Stimulated activated effector memory CD8-positive, alpha-beta T cell treated with anti-CD3 and anti-CD28 coated beads, Interleukin-12 subunit alpha, Interleukin-12 subunit beta, amount 100 ng/mL, for 72 hours (primary cell): ENCODE results near the gene MINDY4B.
"Not testable (repeated sequence)": the region's sequence is repeated elsewhere in the genome, so short reads cannot be mapped to it uniquely, and the experiment has no call there.

ENCODE experiments used
- ATAC-seq: fragments of 150-1000 bp; cut with Tn5 transposase; 2 replicates; pipeline ENCODE4 v1.10.0; 2021
- DNase-seq, 2 donors: peaks; one replicate each; pipeline ENCODE4 v3.0.0; 2021 to 2022; ENCODE audit warnings: low spot score in 2 of 2
- H3K27ac Mint-ChIP-seq: one replicate; pipeline ENCODE4 v1.8.0; 2022; ENCODE audit warnings: mild to moderate bottlenecking, mixed read lengths
- H3K36me3 Mint-ChIP-seq: one replicate; pipeline ENCODE4 v1.8.0; 2022; ENCODE audit warnings: mild to moderate bottlenecking, mixed read lengths
- H3K4me1 Mint-ChIP-seq: one replicate; pipeline ENCODE4 v1.8.0; 2022; ENCODE audit warnings: mixed read lengths
- H3K4me3 Mint-ChIP-seq: one replicate; pipeline ENCODE4 v1.8.0; 2022; ENCODE audit warnings: mild to moderate bottlenecking, mixed read lengths
- H3K9me3 Mint-ChIP-seq: one replicate; pipeline ENCODE4 v1.8.0; 2022; ENCODE audit warnings: mixed read lengths

Gene MINDY4B

DNA sequence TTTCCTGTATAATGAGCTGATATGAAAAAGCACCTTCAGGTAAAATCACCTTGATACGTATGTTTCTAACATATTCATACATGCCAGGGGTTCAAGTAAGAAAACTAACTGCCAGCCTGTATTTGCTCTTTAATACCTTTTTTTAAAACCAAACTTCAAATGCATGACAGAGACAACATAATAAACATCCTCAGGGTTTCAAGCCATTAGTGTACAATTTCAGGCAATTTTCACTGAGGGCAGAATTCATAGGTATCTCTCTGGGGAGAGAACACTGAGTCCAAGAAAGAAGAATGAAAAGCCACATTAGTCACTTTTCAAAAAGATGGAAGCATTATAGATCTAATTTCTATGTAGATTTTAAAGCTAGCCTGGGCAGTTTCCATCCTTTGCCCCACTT lies 26.9 kb downstream of the MINDY4B start:
- H3K4me3 Mint-ChIP-seq: no peak overlapping the region
- no peaks in the 10 kb centered on the region for H3K9me3 Mint-ChIP-seq
- H3K4me1 Mint-ChIP-seq: no peaks in the 10 kb centered on the region
- no peaks in the 10 kb centered on the region for H3K36me3 Mint-ChIP-seq
- no peak overlapping the region for H3K27ac Mint-ChIP-seq
- DNase-seq (no peak), ATAC-seq (no peak)

DNA sequence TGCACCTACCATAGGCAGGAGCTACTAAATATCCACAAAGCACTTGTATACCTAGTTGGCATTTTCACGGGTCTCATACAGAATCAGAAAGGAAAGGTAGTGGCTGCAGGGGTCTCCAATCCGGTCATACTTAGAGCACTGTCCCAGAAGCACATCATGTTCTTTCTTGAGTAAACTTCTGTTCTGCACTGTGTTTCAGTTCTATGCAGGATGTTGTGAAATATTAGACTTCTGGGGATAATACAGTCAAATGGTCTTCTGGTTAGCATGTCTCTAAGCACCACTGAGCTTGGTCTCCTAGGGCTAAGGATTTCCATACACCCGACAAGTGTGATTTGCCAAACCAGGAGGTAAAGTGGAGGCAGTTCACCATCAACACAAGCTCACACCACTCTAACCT lies 27.9 kb downstream of the MINDY4B start:
- H3K27ac Mint-ChIP-seq: no peak overlapping the region
- H3K4me3 Mint-ChIP-seq: no peak overlapping the region
- ATAC-seq (no peak), DNase-seq (no peak)
- H3K36me3 Mint-ChIP-seq: no peaks in the 10 kb centered on the region
- H3K4me1 Mint-ChIP-seq: no peaks in the 10 kb centered on the region
- no peaks in the 10 kb centered on the region for H3K9me3 Mint-ChIP-seq

GRCh38 chr3:150876611-150877265 lies 28.5 kb downstream of the MINDY4B start:
- ATAC-seq: no peak
- H3K27ac Mint-ChIP-seq: no peak overlapping the region
- H3K9me3 Mint-ChIP-seq: no peaks in the 10 kb centered on the region
- H3K4me1 Mint-ChIP-seq: no peaks in the 10 kb centered on the region
- no peak overlapping the region for H3K4me3 Mint-ChIP-seq
- H3K36me3 Mint-ChIP-seq: no peaks in the 10 kb centered on the region
- no peak for DNase-seq

DNA sequence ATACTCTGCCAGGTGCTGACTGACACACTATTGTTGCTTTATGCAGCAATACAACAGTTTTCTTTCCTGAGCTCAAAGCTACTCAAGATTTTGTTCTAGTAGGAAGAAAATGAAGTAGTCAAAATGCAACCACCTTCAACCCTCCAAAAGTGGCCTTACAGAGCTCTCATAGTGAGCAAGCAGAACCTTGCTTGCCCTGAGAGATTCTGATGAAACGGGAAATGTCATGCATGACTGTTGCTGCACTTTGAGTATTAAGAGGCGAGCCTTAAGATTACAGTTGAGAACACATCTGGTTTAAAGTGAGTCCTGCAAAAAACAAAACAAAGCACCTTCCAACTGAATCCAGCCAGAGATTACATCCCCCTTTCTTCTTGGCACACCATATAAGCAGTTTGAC lies 29.7 kb downstream of the MINDY4B start:
- Mint-ChIP-seq H3K27ac (no peak overlapping the region), H3K36me3 (no peaks in the 10 kb centered on the region), H3K4me1 (no peaks in the 10 kb centered on the region), H3K9me3 (no peaks in the 10 kb centered on the region), H3K4me3 (no peak overlapping the region)
- DNase-seq (peak in 1 of 2 donors; percentile 54), ATAC-seq (peak; percentile 88)

DNA sequence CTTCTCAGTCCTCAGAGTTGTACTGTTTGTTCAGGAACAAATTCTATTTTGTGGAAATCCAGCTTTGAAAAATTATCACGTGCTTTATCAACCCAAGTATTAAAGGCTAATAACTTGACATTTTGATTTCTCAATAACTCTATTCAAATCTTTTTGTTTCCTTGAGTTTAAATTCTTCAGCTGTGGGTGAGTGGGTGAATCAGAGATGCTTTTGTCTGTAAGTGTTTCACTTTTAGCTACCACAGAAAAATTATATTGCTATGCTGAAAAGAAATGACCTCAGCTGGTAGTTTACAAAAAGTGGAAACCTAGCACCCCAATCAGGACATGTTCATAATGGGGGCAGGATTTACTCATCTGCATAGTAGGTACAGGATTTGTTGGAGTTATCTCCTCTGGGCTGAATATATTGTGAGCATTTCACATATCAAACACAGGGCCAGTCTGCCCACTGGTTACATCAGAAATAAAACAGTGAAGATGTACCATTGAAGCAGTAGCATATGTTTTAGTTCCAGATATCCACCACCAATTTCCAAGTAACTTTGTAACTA lies 30.5 kb downstream of the MINDY4B start:
- Mint-ChIP-seq H3K36me3 (no peaks in the 10 kb centered on the region), H3K4me1 (no peaks in the 10 kb centered on the region), H3K4me3 (no peak overlapping the region), H3K9me3 (no peaks in the 10 kb centered on the region), H3K27ac (no peak overlapping the region)
- DNase-seq: no peak
- ATAC-seq: peak; percentile 65

DNA sequence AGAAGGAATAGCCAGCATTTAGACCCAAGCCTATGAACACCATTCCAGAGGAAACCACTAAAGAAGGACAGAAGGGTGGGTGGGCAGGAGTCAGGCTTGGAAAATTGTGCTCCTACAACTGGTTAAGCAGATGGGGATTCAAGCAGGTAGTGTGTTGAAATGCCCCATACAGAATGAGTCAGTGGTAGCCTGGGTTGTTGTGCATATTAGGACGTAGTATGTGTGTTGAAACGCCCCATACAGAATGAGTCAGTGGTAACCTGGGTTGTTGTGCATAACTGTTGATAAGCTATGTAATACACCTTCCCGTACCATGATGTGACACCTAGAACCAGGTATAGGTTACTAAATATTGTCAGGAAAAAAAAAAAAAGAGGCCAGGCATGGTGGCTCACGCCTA lies 34.0 kb downstream of the MINDY4B start:
- Mint-ChIP-seq H3K36me3 (no peaks in the 10 kb centered on the region), H3K9me3 (no peaks in the 10 kb centered on the region)

DNA sequence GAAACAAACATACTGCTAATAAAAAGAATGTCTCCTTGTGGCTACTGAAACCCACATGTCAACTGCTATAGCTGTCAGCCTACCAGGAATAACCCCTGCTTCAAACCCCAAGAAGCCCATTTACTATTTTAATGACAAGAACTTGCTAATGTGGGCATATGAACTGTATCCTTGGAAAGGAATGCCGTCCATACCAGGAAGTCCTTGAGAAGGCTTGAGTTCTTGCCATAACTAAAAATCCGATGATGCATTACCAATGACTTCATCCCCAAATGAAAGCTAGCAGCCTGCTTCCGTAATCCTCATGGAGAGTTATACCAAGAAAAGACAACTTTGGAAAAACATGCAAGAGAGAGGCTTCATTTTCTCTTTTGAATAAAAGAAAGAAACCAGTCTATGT lies 34.8 kb downstream of the MINDY4B start:
- Mint-ChIP-seq H3K27ac (no peak overlapping the region), H3K36me3 (no peaks in the 10 kb centered on the region), H3K4me1 (peaks cover under 1% of the 10 kb centered on the region), H3K4me3 (no peak overlapping the region), H3K9me3 (no peaks in the 10 kb centered on the region)
- DNase-seq: no peak
- no peak for ATAC-seq

More for the DNA sequence above, 34.0 kb downstream of the MINDY4B start:
- ATAC-seq (peak; percentile 27), DNase-seq (no peak)
- Mint-ChIP-seq H3K27ac (no peak overlapping the region), H3K4me1 (no peaks in the 10 kb centered on the region), H3K4me3 (no peak overlapping the region)

- no peak for ATAC-seq
- Mint-ChIP-seq H3K4me1 (peaks cover 12% of the 10 kb centered on the region), H3K27ac (no peak overlapping the region), H3K36me3 (no peaks in the 10 kb centered on the region), H3K9me3 (no peaks in the 10 kb centered on the region), H3K4me3 (no peak overlapping the region)
- DNase-seq: no peak
These were observed 37.0 kb downstream of the MINDY4B start for GRCh38 chr3:150868282-150868681.

GRCh38 chr3:150867434-150867833 lies 37.8 kb downstream of the MINDY4B start:
- no peaks in the 10 kb centered on the region for H3K36me3 Mint-ChIP-seq
- DNase-seq: no peak
- no peak overlapping the region for H3K4me3 Mint-ChIP-seq
- no peak for ATAC-seq
- H3K9me3 Mint-ChIP-seq: no peaks in the 10 kb centered on the region
- H3K4me1 Mint-ChIP-seq: peaks cover 12% of the 10 kb centered on the region
- no peak overlapping the region for H3K27ac Mint-ChIP-seq

GRCh38 chr3:150863921-150864320 lies 41.3 kb downstream of the MINDY4B start:
- H3K27ac Mint-ChIP-seq, H3K36me3 Mint-ChIP-seq, H3K9me3 Mint-ChIP-seq, H3K4me3 Mint-ChIP-seq, DNase-seq: not testable (repeated sequence)
- peaks cover 12% of the 10 kb centered on the region for H3K4me1 Mint-ChIP-seq
- peak; percentile 72 for ATAC-seq

- H3K36me3 Mint-ChIP-seq: no peaks in the 10 kb centered on the region
- no peak overlapping the region for H3K27ac Mint-ChIP-seq
- peaks cover 12% of the 10 kb centered on the region for H3K4me1 Mint-ChIP-seq
- no peaks in the 10 kb centered on the region for H3K9me3 Mint-ChIP-seq
- DNase-seq (no peak), ATAC-seq (no peak)
- no peak overlapping the region for H3K4me3 Mint-ChIP-seq
These were observed 43.4 kb downstream of the MINDY4B start for GRCh38 chr3:150861851-150862250.

GRCh38 chr3:150857936-150858335 lies 47.3 kb downstream of the MINDY4B start:
- H3K27ac Mint-ChIP-seq, H3K4me3 Mint-ChIP-seq, H3K9me3 Mint-ChIP-seq, H3K4me1 Mint-ChIP-seq, H3K36me3 Mint-ChIP-seq, ATAC-seq, DNase-seq: not testable (repeated sequence)

- no peaks in the 10 kb centered on the region for H3K9me3 Mint-ChIP-seq
- DNase-seq: no peak
- ATAC-seq: no peak
- H3K4me1 Mint-ChIP-seq: no peaks in the 10 kb centered on the region
- no peak overlapping the region for H3K4me3 Mint-ChIP-seq
- H3K27ac Mint-ChIP-seq: no peak overlapping the region
- H3K36me3 Mint-ChIP-seq: no peaks in the 10 kb centered on the region
These were observed 55.0 kb downstream of the MINDY4B start for GRCh38 chr3:150850191-150850590.

GRCh38 chr3:150848864-150849263 lies 56.4 kb downstream of the MINDY4B start:
- no peaks in the 10 kb centered on the region for H3K36me3 Mint-ChIP-seq
- no peak overlapping the region for H3K27ac Mint-ChIP-seq
- H3K9me3 Mint-ChIP-seq: no peaks in the 10 kb centered on the region
- no peak overlapping the region for H3K4me3 Mint-ChIP-seq
- H3K4me1 Mint-ChIP-seq: no peaks in the 10 kb centered on the region
- DNase-seq: no peak
- ATAC-seq: no peak

DNA sequence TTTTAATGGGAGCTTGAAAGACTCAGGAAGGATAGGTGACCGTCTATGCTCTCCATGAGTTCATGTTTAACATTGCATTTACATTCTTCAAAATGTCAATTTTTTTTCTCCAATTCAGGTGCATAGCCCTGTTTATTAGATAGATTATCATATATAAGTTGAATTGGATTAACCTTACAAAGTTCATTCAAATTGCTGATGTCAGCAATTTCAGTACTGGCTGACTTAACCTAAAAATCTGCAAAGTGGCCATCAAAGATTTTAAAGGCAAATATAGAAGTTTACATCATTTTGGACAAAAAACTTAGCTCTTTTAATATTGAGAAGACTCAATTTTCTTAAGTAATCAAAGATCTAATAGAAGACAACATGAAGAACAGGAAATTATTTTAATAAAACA lies 57.8 kb downstream of the MINDY4B start:
- Mint-ChIP-seq H3K9me3 (no peaks in the 10 kb centered on the region), H3K4me3 (no peak overlapping the region)

DNA sequence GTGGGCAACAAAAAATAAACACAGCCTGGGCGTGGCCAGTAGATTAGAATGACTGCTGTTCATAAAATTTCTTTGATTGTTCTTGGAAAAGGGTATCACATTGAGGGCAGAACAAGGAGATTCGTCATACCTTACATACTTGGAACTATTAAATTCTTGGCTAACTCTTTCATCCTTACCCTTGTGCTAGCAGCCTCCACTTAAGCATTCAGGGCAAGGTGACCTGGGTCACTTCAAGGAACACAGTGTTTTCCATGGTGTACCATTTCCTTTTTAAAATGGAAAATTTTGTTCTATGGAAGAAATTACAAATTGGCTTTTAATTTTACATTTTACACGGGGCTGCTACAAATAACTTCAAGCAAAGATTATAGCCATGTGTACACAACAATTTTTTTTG lies 60.8 kb downstream of the MINDY4B start:
- Mint-ChIP-seq H3K4me3 (no peak overlapping the region), H3K9me3 (no peaks in the 10 kb centered on the region), H3K4me1 (no peaks in the 10 kb centered on the region), H3K36me3 (no peaks in the 10 kb centered on the region), H3K27ac (no peak overlapping the region)
- DNase-seq: no peak
- no peak for ATAC-seq

More for the DNA sequence above, 57.8 kb downstream of the MINDY4B start:
- H3K27ac Mint-ChIP-seq: no peak overlapping the region
- H3K4me1 Mint-ChIP-seq: no peaks in the 10 kb centered on the region
- no peaks in the 10 kb centered on the region for H3K36me3 Mint-ChIP-seq
- DNase-seq: no peak
- ATAC-seq: no peak
